ENCODE results near the gene MBD4. TPM values are rescaled to one million over a fixed set of nuclear protein-coding genes. Genes with fewer than 3 reads are reported as not detected.
"Not testable (repeated sequence)": the region's sequence is repeated elsewhere in the genome, so short reads cannot be mapped to it uniquely, and the experiment has no call there.

Gene MBD4
- total and polyA plus RNA-seq, 10 donors = 40.0 to 72.6 (median 55.2) TPM

GRCh38 chr3:129482721-129483120 lies 43.0 kb upstream of the MBD4 start:
- Histone ChIP-seq H3K4me3 (no peak overlapping the region), H3K27me3 (replicated peaks in 1 of 7) (no peaks in the 10 kb centered on the region), H3K27ac (peak overlapping the region in 5 of 8 donors; percentile 20 to 71 (median 58)), H3K4me1 (peaks cover 0 to 38% (median 4%) of the 10 kb centered on the region in 6 donors), H3K9me3 (no peaks in the 10 kb centered on the region), H3K36me3 (peaks cover 0 to 83% (median 14%) of the 10 kb centered on the region in 6 donors)
- DNase-seq = no peak
- TF ChIP-seq POLR2A (IDR thresholded peaks at IDR 0.05) = no peak
- TF ChIP-seq POLR2AphosphoS5 (IDR thresholded peaks at IDR 0.05) = no peak
- TF ChIP-seq CTCF (IDR thresholded peaks at IDR 0.05 in 8 of 11, conservative IDR thresholded peaks at IDR 0.05 in 3 of 11) = no peak
- 64 to 91% (median 82%) methylated on average over 1 of the region's 1 CpG for WGBS, 5 donors
- intact Hi-C loops (cut with DNase I; ENCODE audit: low total_unique reads) = no loop called here

DNA sequence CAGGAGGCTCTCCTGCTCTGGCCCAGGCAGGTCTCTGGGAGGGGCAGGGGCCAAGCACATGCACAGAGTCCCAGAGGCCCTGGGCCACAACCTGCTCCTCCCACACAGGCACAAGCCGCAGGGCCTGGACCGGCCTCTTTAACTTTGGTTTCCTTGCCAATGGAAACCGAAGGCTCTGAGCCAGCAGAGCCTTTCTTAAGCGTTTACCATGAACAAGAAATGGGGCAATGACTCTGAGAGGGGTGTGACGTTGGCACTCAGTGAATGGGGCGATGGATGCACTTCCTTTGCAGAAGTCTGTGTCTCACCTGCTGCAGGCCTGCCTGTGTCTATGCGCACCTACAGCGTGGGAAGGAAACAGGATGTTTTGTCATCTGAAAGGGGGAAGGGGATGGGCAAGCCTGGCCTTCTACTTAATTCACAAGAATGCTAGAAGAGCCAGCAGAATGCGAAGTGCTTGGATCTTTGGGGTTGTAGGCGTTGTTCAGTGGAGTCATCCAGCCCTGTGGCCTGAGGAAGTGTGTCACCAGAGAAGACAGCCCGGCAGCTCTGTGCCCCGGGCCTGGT lies 42.1 kb upstream of the MBD4 start:
- TF ChIP-seq POLR2A (IDR thresholded peaks at IDR 0.05) = no peak
- no peak for TF ChIP-seq CTCF (IDR thresholded peaks at IDR 0.05 in 8 of 11, conservative IDR thresholded peaks at IDR 0.05 in 3 of 11)
- no peak for TF ChIP-seq POLR2AphosphoS5 (IDR thresholded peaks at IDR 0.05)
- intact Hi-C loops (cut with DNase I; ENCODE audit: low total_unique reads) = no loop called here
- Histone ChIP-seq H3K4me3 (no peak overlapping the region), H3K36me3 (peaks cover 0 to 86% (median 18%) of the 10 kb centered on the region in 6 donors), H3K27ac (peak overlapping the region in 6 of 8 donors; percentile 20 to 71 (median 52)), H3K27me3 (replicated peaks in 1 of 7) (no peaks in the 10 kb centered on the region), H3K4me1 (peaks cover 0 to 38% (median 4%) of the 10 kb centered on the region in 6 donors), H3K9me3 (no peaks in the 10 kb centered on the region)
- DNase-seq = no peak
- WGBS, 5 donors = 58 to 72% (median 65%) methylated on average over 11 to 12 of the region's 12 CpGs

GRCh38 chr3:129481225-129481765 lies 41.5 kb upstream of the MBD4 start:
- DNase-seq; H3K9me3 ChIP-seq; H3K27me3 ChIP-seq (replicated peaks in 1 of 7); H3K4me3 ChIP-seq; intact Hi-C loops (cut with DNase I; ENCODE audit: low total_unique reads): not testable (repeated sequence)
- Histone ChIP-seq H3K4me1 (peaks cover 0 to 33% (median 4%) of the 10 kb centered on the region in 6 donors), H3K27ac (peak overlapping the region in 5 of 8 donors; percentile 20 to 71 (median 58)), H3K36me3 (peaks cover 0 to 91% (median 22%) of the 10 kb centered on the region in 6 donors)
- 66 to 85% (median 74%) methylated on average over 4 to 9 of the region's 11 CpGs for WGBS, 5 donors

DNA sequence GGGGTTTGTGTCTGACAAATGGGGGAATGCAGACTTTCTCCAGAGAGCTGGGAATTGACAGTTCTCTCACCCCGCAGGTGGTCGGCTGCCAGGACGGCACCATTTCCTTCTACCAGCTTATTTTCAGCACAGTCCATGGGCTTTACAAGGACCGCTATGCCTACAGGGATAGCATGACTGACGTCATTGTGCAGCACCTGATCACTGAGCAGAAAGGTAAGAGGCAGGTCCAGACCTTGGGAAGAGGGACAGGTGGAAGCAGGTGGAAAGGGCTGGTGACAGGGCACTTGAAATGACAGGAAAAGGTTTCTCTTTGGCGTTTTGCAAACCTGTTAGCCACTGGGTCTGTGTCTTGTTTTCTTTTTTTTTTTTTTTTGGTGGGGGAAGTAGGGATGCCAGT lies 36.8 kb upstream of the MBD4 start:
- WGBS, 5 donors = 88 to 95% (median 94%) methylated on average over 6 of the region's 6 CpGs
- no peak overlapping the region for H3K4me3 ChIP-seq
- no peak overlapping the region for H3K27ac ChIP-seq
- peaks cover 0 to 62% (median 23%) of the 10 kb centered on the region in 6 donors for H3K36me3 ChIP-seq
- TF ChIP-seq CTCF (IDR thresholded peaks at IDR 0.05 in 8 of 11, conservative IDR thresholded peaks at IDR 0.05 in 3 of 11) (no peak), POLR2A (IDR thresholded peaks at IDR 0.05) (no peak), POLR2AphosphoS5 (IDR thresholded peaks at IDR 0.05) (no peak)
- no peaks in the 10 kb centered on the region for H3K9me3 ChIP-seq
- DNase-seq = no peak
- intact Hi-C loops (cut with DNase I; ENCODE audit: low total_unique reads) = no loop called here
- peaks cover 0 to 8% (median under 1%) of the 10 kb centered on the region in 6 donors for H3K4me1 ChIP-seq
- H3K27me3 ChIP-seq (replicated peaks in 1 of 7) = no peaks in the 10 kb centered on the region
